Measurements from ENCODE around the gene KCTD20. TPM values are rescaled to one million over a fixed set of nuclear protein-coding genes. Genes with fewer than 3 reads are reported as not detected.
A peak's percentile ranks its signal among the peaks of the same experiment; 100 is the strongest.

The KCTD20 gene
- total and polyA plus RNA-seq, 2 of the 13 experiments (the other 11 are each of a cell fraction or from before 2014, with no cell fraction given): 52.7 to 67.1 TPM

DNA sequence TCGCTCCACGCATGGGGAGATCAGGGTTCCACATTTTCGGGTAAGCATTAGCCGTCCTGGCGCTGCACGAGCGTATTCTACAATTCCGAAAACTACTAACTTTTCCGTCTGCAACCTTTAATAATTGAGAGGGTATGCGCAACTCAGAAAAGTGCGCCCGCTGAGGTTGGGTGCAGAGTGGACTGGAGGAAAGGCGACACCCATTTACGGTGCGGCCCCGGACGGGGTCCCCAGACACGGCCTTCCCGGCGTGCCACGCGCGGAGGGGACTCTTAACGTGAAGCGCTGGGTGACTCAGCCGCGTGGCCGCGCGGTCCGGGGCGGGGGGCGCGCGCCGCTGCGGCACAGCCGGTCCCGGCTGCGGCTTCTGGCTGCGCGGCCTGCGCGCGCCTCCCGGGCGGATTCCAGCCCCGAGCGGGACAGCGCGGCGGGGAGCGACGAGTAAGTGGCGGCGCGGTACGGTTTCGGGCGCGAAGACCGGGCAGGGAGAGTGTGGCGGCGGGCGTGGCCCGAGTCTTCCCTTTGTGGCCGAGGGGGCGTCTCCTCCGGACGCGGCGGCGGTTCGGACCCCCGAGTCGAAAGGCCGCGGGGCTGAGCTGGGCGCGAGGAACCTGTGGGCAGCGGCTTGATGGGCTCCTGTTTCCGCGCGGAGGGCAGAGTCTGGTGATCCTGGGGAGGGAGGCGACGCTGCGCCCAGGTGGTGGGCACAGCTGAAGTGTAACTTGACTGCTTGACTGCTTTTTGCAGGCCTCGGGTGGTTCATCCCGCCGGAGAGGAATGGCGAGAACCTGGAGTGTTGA is at the start of gene KCTD20, which contains the start of gene PXT1 (continued):
- peak; percentile 36; the same call in 1 of the 2 replicates for TF ChIP-seq HCFC1 (IDR thresholded peaks at IDR 0.05; ENCODE audit: low read depth, low read length)
- TF ChIP-seq, protein P1, sequence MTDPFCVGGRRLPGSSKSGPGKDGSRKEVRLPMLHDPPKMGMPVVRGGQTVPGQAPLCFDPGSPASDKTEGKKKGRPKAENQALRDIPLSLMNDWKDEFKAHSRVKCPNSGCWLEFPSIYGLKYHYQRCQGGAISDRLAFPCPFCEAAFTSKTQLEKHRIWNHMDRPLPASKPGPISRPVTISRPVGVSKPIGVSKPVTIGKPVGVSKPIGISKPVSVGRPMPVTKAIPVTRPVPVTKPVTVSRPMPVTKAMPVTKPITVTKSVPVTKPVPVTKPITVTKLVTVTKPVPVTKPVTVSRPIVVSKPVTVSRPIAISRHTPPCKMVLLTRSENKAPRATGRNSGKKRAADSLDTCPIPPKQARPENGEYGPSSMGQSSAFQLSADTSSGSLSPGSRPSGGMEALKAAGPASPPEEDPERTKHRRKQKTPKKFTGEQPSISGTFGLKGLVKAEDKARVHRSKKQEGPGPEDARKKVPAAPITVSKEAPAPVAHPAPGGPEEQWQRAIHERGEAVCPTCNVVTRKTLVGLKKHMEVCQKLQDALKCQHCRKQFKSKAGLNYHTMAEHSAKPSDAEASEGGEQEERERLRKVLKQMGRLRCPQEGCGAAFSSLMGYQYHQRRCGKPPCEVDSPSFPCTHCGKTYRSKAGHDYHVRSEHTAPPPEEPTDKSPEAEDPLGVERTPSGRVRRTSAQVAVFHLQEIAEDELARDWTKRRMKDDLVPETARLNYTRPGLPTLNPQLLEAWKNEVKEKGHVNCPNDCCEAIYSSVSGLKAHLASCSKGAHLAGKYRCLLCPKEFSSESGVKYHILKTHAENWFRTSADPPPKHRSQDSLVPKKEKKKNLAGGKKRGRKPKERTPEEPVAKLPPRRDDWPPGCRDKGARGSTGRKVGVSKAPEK (CRISPR knock-in tag; IDR thresholded peaks at IDR 0.05; ENCODE audit: borderline replicate concordance): peak; percentile 55; the same call in 1 of the 2 replicates
- TF ChIP-seq, protein P2, sequence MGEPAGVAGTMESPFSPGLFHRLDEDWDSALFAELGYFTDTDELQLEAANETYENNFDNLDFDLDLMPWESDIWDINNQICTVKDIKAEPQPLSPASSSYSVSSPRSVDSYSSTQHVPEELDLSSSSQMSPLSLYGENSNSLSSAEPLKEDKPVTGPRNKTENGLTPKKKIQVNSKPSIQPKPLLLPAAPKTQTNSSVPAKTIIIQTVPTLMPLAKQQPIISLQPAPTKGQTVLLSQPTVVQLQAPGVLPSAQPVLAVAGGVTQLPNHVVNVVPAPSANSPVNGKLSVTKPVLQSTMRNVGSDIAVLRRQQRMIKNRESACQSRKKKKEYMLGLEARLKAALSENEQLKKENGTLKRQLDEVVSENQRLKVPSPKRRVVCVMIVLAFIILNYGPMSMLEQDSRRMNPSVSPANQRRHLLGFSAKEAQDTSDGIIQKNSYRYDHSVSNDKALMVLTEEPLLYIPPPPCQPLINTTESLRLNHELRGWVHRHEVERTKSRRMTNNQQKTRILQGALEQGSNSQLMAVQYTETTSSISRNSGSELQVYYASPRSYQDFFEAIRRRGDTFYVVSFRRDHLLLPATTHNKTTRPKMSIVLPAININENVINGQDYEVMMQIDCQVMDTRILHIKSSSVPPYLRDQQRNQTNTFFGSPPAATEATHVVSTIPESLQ (CRISPR knock-in tag; conservative IDR thresholded peaks at IDR 0.05): peak; percentile 76; the same call in 1 of the 2 replicates
- TF ChIP-seq, protein P3, sequence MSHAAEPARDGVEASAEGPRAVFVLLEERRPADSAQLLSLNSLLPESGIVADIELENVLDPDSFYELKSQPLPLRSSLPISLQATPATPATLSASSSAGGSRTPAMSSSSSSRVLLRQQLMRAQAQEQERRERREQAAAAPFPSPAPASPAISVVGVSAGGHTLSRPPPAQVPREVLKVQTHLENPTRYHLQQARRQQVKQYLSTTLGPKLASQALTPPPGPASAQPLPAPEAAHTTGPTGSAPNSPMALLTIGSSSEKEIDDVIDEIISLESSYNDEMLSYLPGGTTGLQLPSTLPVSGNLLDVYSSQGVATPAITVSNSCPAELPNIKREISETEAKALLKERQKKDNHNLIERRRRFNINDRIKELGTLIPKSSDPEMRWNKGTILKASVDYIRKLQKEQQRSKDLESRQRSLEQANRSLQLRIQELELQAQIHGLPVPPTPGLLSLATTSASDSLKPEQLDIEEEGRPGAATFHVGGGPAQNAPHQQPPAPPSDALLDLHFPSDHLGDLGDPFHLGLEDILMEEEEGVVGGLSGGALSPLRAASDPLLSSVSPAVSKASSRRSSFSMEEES (CRISPR knock-in tag; IDR thresholded peaks at IDR 0.05): no peak; the same call in 1 of the 2 replicates
- TF ChIP-seq, protein P4, sequence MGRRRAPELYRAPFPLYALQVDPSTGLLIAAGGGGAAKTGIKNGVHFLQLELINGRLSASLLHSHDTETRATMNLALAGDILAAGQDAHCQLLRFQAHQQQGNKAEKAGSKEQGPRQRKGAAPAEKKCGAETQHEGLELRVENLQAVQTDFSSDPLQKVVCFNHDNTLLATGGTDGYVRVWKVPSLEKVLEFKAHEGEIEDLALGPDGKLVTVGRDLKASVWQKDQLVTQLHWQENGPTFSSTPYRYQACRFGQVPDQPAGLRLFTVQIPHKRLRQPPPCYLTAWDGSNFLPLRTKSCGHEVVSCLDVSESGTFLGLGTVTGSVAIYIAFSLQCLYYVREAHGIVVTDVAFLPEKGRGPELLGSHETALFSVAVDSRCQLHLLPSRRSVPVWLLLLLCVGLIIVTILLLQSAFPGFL (CRISPR knock-in tag; IDR thresholded peaks at IDR 0.05): no peak
- TF ChIP-seq ERF (CRISPR knock-in tag; IDR thresholded peaks at IDR 0.05): peak; percentile 84
- no peak for TF ChIP-seq ZNF20 (CRISPR knock-in tag; IDR thresholded peaks at IDR 0.05)
- no peak for TF ChIP-seq NFIB (CRISPR knock-in tag; IDR thresholded peaks at IDR 0.05; ENCODE audit: borderline replicate concordance)
- TF ChIP-seq MAF1 (CRISPR knock-in tag; IDR thresholded peaks at IDR 0.05; ENCODE audit: borderline replicate concordance): peak; percentile 26; the same call in 1 of the 2 replicates
- TF ChIP-seq ZNF260 (CRISPR knock-in tag; IDR thresholded peaks at IDR 0.05; ENCODE audit: borderline replicate concordance, low read depth): no peak
- no peak for TF ChIP-seq PRPF4 (IDR thresholded peaks at IDR 0.05; ENCODE audit: low read depth, low read length, poor library complexity, severe bottlenecking)
- TF ChIP-seq, protein P5, sequence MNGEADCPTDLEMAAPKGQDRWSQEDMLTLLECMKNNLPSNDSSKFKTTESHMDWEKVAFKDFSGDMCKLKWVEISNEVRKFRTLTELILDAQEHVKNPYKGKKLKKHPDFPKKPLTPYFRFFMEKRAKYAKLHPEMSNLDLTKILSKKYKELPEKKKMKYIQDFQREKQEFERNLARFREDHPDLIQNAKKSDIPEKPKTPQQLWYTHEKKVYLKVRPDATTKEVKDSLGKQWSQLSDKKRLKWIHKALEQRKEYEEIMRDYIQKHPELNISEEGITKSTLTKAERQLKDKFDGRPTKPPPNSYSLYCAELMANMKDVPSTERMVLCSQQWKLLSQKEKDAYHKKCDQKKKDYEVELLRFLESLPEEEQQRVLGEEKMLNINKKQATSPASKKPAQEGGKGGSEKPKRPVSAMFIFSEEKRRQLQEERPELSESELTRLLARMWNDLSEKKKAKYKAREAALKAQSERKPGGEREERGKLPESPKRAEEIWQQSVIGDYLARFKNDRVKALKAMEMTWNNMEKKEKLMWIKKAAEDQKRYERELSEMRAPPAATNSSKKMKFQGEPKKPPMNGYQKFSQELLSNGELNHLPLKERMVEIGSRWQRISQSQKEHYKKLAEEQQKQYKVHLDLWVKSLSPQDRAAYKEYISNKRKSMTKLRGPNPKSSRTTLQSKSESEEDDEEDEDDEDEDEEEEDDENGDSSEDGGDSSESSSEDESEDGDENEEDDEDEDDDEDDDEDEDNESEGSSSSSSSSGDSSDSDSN (CRISPR knock-in tag; IDR thresholded peaks at IDR 0.05): peak; percentile 96
- no peak for TF ChIP-seq FOXA1 (IDR thresholded peaks at IDR 0.05)
- TF ChIP-seq FOXA1 (CRISPR knock-in tag; IDR thresholded peaks at IDR 0.05): peak; percentile 25; the same call in 1 of the 2 replicates
- no peak for TF ChIP-seq ATAD3A (CRISPR knock-in tag; IDR thresholded peaks at IDR 0.05)
- TF ChIP-seq, protein P6, sequence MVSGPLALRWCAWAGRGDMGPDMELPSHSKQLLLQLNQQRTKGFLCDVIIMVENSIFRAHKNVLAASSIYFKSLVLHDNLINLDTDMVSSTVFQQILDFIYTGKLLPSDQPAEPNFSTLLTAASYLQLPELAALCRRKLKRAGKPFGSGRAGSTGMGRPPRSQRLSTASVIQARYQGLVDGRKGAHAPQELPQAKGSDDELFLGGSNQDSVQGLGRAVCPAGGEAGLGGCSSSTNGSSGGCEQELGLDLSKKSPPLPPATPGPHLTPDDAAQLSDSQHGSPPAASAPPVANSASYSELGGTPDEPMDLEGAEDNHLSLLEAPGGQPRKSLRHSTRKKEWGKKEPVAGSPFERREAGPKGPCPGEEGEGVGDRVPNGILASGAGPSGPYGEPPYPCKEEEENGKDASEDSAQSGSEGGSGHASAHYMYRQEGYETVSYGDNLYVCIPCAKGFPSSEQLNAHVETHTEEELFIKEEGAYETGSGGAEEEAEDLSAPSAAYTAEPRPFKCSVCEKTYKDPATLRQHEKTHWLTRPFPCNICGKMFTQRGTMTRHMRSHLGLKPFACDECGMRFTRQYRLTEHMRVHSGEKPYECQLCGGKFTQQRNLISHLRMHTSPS (CRISPR knock-in tag; IDR thresholded peaks at IDR 0.05; ENCODE audit: low read depth): peak; percentile 88

Data from HepG2 (cell line).